Measurements from ENCODE around the gene ELOVL6. TPM values are rescaled to one million over a fixed set of nuclear protein-coding genes. Genes with fewer than 3 reads are reported as not detected.

ELOVL6 gene
- polyA plus RNA-seq, 3 donors: 31.7 to 35.3 (median 31.9) TPM

DNA sequence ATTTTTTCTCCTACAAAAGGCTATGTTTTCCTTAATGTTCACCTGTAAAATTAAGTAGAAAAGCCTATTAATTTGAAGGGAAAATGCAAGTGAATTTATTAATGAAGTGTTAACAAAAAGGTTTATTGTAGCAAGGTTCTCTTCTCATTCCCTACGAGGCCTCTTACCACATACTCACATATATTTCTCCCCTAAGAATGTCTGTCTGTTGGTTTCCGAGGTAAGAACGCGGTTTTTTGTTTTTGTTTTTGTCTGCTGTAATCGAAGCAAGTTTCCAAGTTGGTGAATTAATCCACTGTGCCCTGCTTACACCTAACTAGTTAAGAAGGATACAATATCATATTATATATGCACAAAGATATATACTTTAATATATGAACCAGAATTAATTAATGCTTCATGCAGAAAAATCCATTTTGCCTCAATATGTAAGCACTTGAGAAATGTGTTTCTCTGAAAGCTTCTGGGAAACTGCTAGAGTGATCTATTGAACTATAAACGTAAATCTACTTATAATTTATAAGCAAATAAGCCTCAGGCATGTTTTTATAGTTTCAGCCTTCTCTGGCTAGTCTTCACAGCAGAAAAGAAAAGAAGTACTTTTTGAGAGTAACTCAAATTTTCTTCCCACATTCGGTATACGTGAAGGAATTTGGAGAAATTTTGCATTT lies 164.9 kb downstream of the ELOVL6 start:
- DNase-seq: no peak

- DNase-seq: no peak
Observed at GRCh38 chr4:110032603-110033002, 165.8 kb downstream of the ELOVL6 start.

DNA sequence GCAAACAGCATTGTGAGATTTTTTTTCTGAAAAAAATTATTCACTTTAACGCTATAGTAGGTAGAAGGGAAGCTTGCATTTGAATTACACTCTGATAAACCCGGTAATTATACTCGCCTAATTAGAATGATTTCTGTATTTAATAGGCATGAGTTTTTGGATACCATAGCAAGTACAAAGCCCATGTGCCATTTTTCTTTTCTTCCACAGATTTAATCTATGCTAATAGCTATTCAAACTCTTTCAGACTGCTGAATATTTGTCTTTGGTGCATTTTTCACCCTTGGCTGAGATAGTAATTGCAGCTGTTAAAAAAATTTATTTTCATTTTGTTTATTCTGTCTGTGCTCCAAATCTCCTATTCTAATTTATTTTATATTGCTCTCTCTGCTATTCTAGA lies 172.7 kb downstream of the ELOVL6 start:
- DNase-seq: no peak

DNA sequence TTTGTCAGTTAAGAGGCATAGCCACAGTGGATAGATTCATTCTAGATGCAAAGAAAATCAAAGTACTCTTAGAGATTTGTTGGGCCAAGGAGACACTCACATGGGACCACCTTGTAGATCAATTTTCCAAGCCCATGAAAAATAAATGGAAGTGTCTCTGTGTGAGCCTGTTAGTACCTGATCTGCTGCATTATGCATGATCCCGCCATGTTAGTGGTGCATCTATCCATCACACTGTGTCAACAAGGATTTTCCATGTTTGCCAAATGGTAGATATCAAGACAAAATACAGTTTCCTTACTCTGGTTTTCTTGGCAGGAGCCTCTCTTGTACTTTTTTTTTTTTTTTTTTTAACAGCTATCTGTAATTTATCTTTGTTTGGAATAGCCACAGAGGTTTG lies 173.4 kb downstream of the ELOVL6 start:
- no peak for DNase-seq

DNA sequence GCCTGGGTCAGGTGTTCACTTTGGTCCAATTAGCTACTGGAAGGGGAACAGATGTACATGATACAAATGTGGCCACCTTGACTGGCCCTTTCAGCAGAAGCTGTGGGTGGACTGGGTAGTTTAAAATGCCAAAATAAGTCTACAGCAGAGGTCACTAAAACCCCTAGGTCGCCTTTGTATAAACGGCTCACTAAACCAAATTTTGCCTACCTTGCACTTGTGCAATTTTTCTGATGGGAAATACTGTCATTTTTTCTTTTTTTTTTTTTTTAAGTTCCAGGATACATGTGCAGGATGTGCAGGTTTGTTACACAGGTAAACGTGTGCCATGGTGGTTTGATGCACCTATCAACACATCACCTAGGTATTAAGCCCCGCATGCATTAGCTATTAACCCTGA lies 176.0 kb downstream of the ELOVL6 start:
- no peak for DNase-seq

GRCh38 chr4:110020646-110021443 lies 177.6 kb downstream of the ELOVL6 start:
- no peak for DNase-seq

- DNase-seq: no peak
Observed at GRCh38 chr4:110020139-110020538, 178.3 kb downstream of the ELOVL6 start.

DNA sequence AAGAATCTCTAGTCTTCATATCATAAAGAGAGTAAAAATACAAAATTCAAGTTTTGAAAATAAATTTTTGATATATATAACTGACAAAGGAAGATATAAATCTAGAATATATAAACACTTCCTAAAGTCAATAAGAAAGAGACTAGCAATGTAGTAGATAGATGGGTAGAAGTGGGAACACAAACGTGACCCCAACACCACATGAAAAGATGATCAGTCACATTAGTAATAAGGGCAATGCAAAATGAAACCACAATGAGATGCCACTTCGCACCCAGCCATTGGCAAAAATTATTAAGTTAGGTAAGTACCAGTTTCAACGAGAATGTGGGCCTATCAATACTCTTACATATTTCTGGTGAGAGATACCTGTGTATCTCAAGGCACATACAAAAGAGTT lies 179.3 kb downstream of the ELOVL6 start:
- no peak for DNase-seq

- no peak for DNase-seq
Observed at GRCh38 chr4:110014233-110014632, 184.2 kb downstream of the ELOVL6 start.

DNA sequence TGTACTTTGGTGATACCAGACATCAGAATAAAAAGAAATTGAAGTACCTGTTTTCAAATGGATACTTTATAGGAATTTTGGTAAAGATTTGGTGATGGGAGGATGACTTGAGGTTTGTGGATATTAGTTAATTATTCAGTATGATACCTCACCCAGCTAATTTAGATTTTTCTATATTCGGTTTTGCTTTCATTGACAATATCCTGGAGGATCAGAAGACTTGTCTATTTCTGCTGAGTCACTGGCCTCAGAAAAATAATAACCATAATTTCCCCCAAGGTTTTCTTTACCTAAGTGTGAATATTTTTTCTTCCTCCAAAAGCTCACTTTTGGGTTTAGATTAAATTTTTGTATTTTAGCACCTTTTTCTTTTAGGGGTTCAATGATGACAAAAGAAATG lies 185.5 kb downstream of the ELOVL6 start:
- DNase-seq: no peak

- DNase-seq: no peak
Observed at GRCh38 chr4:110010797-110011196, 187.6 kb downstream of the ELOVL6 start.

DNA sequence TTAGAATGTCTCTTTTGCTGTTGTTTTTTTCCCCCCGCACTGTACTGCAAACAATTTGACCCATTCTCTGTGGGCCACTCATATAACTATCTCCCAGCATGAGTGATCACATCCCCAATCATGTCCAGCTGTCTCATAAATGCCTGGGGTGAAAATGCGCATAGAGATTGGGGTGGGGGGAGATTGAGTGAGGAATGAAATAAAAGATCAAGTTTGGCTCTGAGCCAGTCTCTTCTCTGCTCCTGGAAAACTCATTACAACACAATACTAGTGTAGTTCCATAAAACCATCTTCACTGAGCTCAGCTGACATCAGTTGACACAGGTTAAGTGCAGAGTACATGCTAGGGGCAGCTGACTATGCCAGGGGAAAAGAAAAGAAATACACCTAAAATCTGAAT lies 188.9 kb downstream of the ELOVL6 start:
- DNase-seq: peak; percentile 67

- no peak for DNase-seq
Observed at GRCh38 chr4:110008540-110008939, 189.9 kb downstream of the ELOVL6 start.

DNA sequence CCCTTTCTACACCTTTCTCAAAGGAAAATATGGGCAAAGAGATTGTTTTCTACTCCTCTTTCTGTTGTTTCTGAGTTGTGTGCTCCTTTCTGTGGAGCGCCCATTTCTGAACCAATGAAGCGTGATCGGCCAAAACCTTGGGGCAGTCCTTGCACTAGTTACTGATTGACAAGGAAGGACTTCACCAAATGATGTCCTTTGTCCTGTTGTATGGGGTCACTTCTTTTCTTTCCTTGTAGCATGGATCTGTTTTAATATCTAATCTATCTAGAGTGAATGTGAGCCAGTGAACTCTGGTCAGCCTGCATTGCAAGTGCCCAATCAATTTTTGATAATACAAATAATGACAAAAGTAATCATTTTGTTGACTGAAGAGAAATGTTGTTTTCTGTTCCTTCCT lies 191.2 kb downstream of the ELOVL6 start:
- no peak for DNase-seq

DNA sequence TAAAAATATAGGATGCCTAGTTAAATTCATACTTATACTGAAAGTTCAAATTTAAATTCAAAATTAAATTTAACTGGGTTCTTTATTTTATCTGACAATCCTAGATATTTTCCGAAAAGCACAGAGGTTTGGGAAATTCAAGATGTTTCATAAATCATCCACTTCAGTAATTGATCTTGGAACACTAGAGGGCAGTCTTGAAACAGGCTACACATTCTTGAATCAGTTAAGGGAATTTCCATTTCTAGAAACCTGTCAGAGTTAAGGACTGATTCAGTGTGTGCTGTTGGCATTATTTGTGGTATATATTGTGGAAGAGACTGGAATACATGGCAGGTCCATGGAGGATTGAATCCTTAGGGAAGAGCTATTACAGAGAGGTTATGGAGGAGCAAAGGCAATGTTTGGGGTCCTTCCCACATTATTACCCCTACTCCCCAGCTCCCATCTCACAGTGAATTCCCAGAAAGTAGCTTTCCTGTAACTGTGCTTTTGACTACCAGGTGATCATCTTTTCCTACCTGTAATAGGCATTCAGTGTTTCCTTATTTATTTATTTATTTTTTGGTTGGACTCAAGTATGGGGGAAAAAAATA lies 192.9 kb downstream of the ELOVL6 start:
- DNase-seq: peak; percentile 76

GRCh38 chr4:110004556-110004955 lies 193.9 kb downstream of the ELOVL6 start:
- DNase-seq: peak; percentile 49

DNA sequence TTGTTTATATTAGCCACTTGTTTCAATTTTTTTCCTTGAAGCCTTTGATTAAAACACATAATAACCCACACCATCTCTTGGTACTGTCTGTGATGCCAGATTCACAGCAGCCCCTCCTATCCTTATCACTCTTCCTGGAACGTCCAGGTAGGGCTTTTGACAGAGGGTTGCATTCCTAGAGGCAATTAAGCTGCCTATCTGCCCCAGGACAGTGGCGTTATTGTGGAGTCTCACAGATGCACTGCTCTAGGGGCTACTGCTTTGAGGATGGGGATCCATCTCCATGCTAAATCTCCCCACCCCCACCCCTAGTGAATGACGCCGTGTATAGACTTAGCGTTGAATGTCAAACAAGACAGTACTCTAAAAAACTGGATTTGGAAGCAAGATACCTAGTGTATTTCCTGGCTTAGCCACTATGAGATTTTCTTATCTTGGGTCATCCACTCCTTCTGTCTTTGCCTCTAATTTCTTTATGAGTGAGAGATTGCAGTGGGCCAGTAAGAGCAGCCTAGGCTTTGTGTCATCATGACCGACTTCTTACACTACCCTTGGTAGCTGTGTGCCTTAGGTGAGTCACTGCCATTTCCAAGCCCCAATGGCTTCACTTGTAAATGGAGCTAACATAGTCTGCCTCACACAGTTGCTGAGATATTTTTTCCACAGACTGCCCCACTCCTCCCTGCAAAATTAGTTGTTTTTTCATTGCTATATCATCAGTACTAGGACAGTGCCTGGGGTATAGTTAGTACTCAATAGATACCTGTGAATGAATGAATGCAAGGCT lies 194.8 kb downstream of the ELOVL6 start:
- no peak for DNase-seq

DNA sequence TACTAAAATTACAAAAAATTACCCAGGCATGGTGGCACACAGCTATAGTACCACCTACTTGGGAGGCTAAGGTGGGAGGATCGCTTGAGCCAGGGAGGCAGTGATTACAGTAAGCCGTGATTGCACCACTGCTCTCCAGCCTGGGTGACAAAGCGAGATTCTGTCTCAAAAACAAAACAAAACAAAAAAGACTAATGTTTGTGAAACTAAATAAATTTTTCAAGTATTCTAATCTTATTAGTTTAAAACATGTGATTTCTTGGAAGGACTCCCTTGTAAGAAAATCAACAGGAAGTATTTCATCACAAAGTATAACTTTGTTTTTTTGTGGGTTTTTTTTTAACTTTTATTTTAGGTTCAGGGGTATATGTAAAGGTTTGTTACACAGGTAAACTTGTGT lies 196.1 kb downstream of the ELOVL6 start:
- DNase-seq: no peak

- no peak for DNase-seq
Observed at GRCh38 chr4:109999585-109999912, 198.9 kb downstream of the ELOVL6 start.

GRCh38 chr4:109998867-109999584 lies 199.4 kb downstream of the ELOVL6 start:
- DNase-seq: peak; percentile 77

DNA sequence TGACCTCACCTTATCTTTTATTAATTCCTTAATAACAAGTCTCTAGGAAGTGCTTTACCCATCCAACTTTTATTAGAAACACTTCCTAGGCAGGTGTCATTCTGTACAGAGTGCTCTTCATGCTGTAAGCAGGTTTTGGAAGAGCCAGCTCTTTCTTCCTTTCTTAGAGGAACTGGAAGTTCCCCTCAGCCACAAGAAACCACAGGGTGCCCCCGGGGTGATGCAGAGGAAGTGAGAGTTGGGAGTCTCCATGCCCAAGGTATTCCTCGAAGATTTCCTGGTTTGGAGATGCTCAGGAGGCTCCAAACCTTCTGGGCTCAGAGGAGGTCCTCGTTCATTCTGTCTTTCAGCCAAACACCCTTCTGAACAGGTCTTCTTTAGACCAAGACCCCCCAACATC lies 201.9 kb downstream of the ELOVL6 start:
- DNase-seq: no peak
